H9 (cell line): ENCODE measurements around the gene BTBD18. TPM values are rescaled to one million over a fixed set of nuclear protein-coding genes. Genes with fewer than 3 reads are reported as not detected.

ENCODE experiments used
- DNase-seq: peaks from one replicate; pipeline ENCODE4 v3.0.0-alpha.2; 2017
- H2AFZ ChIP-seq: one replicate; pipeline ENCODE4 v1.6.1; 2013; ENCODE audit warnings: mild to moderate bottlenecking, low read length, control low read depth, moderate library complexity
- H2AK5ac ChIP-seq: 2 replicates; pipeline ENCODE4 v1.6.1; 2013; ENCODE audit warnings: low read length, control low read depth, mixed read lengths; ENCODE audit not compliant: insufficient read length
- H2BK120ac ChIP-seq: one replicate; pipeline ENCODE4 v1.6.1; 2013; ENCODE audit warnings: low read depth, mild to moderate bottlenecking, low read length, control low read depth, inconsistent platforms; ENCODE audit not compliant: poor library complexity, severe bottlenecking
- H2BK12ac ChIP-seq: 2 replicates; pipeline ENCODE4 v1.6.1; 2013; ENCODE audit warnings: low read length, control low read depth, mixed read lengths, low read depth; ENCODE audit not compliant: insufficient read length
- H2BK15ac ChIP-seq: 2 replicates; pipeline ENCODE4 v1.6.1; 2013; ENCODE audit warnings: low read depth, low read length, control low read depth
- H2BK20ac ChIP-seq: one replicate; pipeline ENCODE4 v1.6.1; 2013; ENCODE audit warnings: low read depth, mild to moderate bottlenecking, low read length, control low read depth, inconsistent platforms; ENCODE audit not compliant: poor library complexity, severe bottlenecking
- H2BK5ac ChIP-seq: 2 replicates; pipeline ENCODE4 v1.6.1; 2013; ENCODE audit warnings: low read length, control low read depth, mixed read lengths; ENCODE audit not compliant: insufficient read length
- H3K14ac ChIP-seq: 2 replicates; pipeline ENCODE4 v1.6.1; 2013; ENCODE audit warnings: low read length, control low read depth; ENCODE audit not compliant: insufficient read depth
- H3K18ac ChIP-seq: 2 replicates; pipeline ENCODE4 v1.6.1; 2013; ENCODE audit warnings: low read depth, mild to moderate bottlenecking, mixed read lengths, low read length, control low read depth; ENCODE audit not compliant: insufficient read length
- H3K23ac ChIP-seq: 2 replicates; pipeline ENCODE4 v1.6.1; 2013; ENCODE audit warnings: low read length, control low read depth, mixed read lengths, low read depth; ENCODE audit not compliant: insufficient read length
- H3K23me2 ChIP-seq: 2 replicates; pipeline ENCODE4 v1.6.1; 2013; ENCODE audit warnings: low read depth, mild to moderate bottlenecking, mixed read lengths, low read length, control low read depth; ENCODE audit not compliant: insufficient read length, poor library complexity, severe bottlenecking
- H3K27ac ChIP-seq: 2 replicates; pipeline ENCODE4 v1.5.1; 2013; ENCODE audit warnings: low read length, control low read depth, mixed read lengths, low read depth; ENCODE audit not compliant: insufficient read length
- H3K27me3 ChIP-seq: 2 replicates; pipeline ENCODE4 v1.6.1; 2013; ENCODE audit warnings: low read length, control low read depth, inconsistent platforms; ENCODE audit not compliant: insufficient read depth
- H3K4ac ChIP-seq: 2 replicates; pipeline ENCODE4 v1.6.1; 2013; ENCODE audit warnings: low read depth, mild to moderate bottlenecking, control low read depth, inconsistent platforms, low read length, moderate library complexity
- H3K4me1 ChIP-seq: 2 replicates; pipeline ENCODE4 v1.6.1; 2013; ENCODE audit warnings: low read length, control low read depth, inconsistent platforms; ENCODE audit not compliant: insufficient read depth
- H3K4me2 ChIP-seq: 2 replicates; pipeline ENCODE4 v1.6.1; 2013; ENCODE audit warnings: low read length, control low read depth, mixed read lengths; ENCODE audit not compliant: insufficient read length, insufficient read depth
- H3K56ac ChIP-seq: 2 replicates; pipeline ENCODE4 v1.6.1; 2013; ENCODE audit warnings: low read depth, mild to moderate bottlenecking, mixed read lengths, low read length, control low read depth; ENCODE audit not compliant: insufficient read length
- H3K79me1 ChIP-seq: 2 replicates; pipeline ENCODE4 v1.6.1; 2013; ENCODE audit warnings: low read depth, mild to moderate bottlenecking, moderate library complexity, low read length, control low read depth, inconsistent platforms; ENCODE audit not compliant: insufficient read depth, poor library complexity, severe bottlenecking
- H3K79me2 ChIP-seq: 2 replicates; pipeline ENCODE4 v1.6.1; 2013; ENCODE audit warnings: low read length, control low read depth, inconsistent platforms; ENCODE audit not compliant: insufficient read depth
- H3K9ac ChIP-seq: 2 replicates; pipeline ENCODE4 v1.6.1; 2013; ENCODE audit warnings: low read length, control low read depth, mixed read lengths; ENCODE audit not compliant: insufficient read length; ENCODE audit errors: extremely low read depth
- H3K9me3 ChIP-seq: one replicate; pipeline ENCODE4 v1.6.1; 2013; ENCODE audit warnings: low read depth, low read length, inconsistent platforms; ENCODE audit not compliant: control insufficient read depth
- H3T11ph ChIP-seq: one replicate; pipeline ENCODE4 v1.6.1; 2013; ENCODE audit warnings: mild to moderate bottlenecking, low read length, control low read depth, inconsistent platforms
- H4K20me1 ChIP-seq: one replicate; pipeline ENCODE4 v1.6.1; 2013; ENCODE audit not compliant: control insufficient read depth, insufficient read length, insufficient read depth
- H4K5ac ChIP-seq: 2 replicates; pipeline ENCODE4 v1.6.1; 2013; ENCODE audit warnings: low read depth, mild to moderate bottlenecking, mixed read lengths, low read length, control low read depth; ENCODE audit not compliant: insufficient read length
- H4K8ac ChIP-seq: replicated peaks from 2 replicates; pipeline ENCODE4 v1.6.1; 2013; ENCODE audit warnings: low read length, control low read depth, mixed read lengths, low read depth; ENCODE audit not compliant: insufficient read length
- H4K91ac ChIP-seq: 2 replicates; pipeline ENCODE4 v1.6.1; 2013; ENCODE audit warnings: low read depth, mild to moderate bottlenecking, moderate library complexity, mixed read lengths, low read length, control low read depth; ENCODE audit not compliant: insufficient read length
- H3K27ac Mint-ChIP-seq, 3 experiments: 2 replicates in 2 of 3; 3 replicates in 1 of 3; pipeline ENCODE4 v1.8.0; 2020 to 2021; ENCODE audit warnings: mixed read lengths in 3 of 3, mild to moderate bottlenecking in 1 of 3, moderate library complexity in 1 of 3
- H3K27me3 Mint-ChIP-seq: 2 replicates; pipeline ENCODE4 v1.8.0; 2021; ENCODE audit warnings: low read depth, mild to moderate bottlenecking, moderate library complexity, mixed read lengths
- H3K36me3 Mint-ChIP-seq, 3 experiments: 2 replicates in 2 of 3; 3 replicates in 1 of 3; pipeline ENCODE4 v1.8.0; 2020 to 2021; ENCODE audit warnings: low read depth in 3 of 3, mixed read lengths in 3 of 3; ENCODE audit not compliant: insufficient read depth in 1 of 3
- H3K4me1 Mint-ChIP-seq, 2 experiments: 2 replicates each; pipeline ENCODE4 v1.8.0; 2020; ENCODE audit warnings: mixed read lengths in 2 of 2
- H3K4me3 Mint-ChIP-seq, 2 experiments: 2 replicates in 1 of 2; 3 replicates in 1 of 2; pipeline ENCODE4 v1.8.0; 2020 to 2021; ENCODE audit warnings: mild to moderate bottlenecking in 2 of 2, mixed read lengths in 2 of 2, moderate library complexity in 1 of 2
- H3K9me3 Mint-ChIP-seq, 2 experiments: 2 replicates in 1 of 2; 3 replicates in 1 of 2; pipeline ENCODE4 v1.8.0; 2020; ENCODE audit warnings: mild to moderate bottlenecking in 2 of 2, mixed read lengths in 2 of 2, moderate library complexity in 1 of 2
- WGBS: extraction: QIAGEN DNeasy Blood & Tissue Kit; methylation state at CpG from one replicate; pipeline ENCODE4 v1.1.7; 2013; ENCODE audit warnings: missing lambda C conversion rate, low lambda C conversion rate, mixed read lengths; ENCODE audit not compliant: insufficient read length; ENCODE audit errors: extremely low coverage; 5-methylcytosine and 5-hydroxymethylcytosine counted together
- total RNA-seq: library from RNA; stranded (reverse); gene quantifications from 2 replicates; pipeline ENCODE4 v1.2.1, GENCODE V29; 2021
- TF ChIP-seq, protein P1 (sequence below): fragments of 200-600 bp; sonication (generic); conservative IDR thresholded peaks from 3 replicates; pipeline ENCODE4 v1.8.0; 2021; ENCODE audit warnings: antibody characterized with exemption, mild to moderate bottlenecking

Gene BTBD18
- total RNA-seq, 1 experiment from 2014 or later = not detected

- no peaks in the 10 kb centered on the region for H3K27me3 Mint-ChIP-seq
- H3K4ac ChIP-seq = no peak overlapping the region
- no peaks in the 10 kb centered on the region for H3K79me2 ChIP-seq
- H3K9ac ChIP-seq = no peak overlapping the region
- H3K27ac Mint-ChIP-seq = peak overlapping the region; percentile 15 to 91 (median 82); a peak in 5 of 7 replicates
- peaks cover 17% of the 10 kb centered on the region in 2 experiments; a peak in 3 of 4 replicates for H3K4me1 Mint-ChIP-seq
- WGBS = no CpG with 5 or more reads among the region's 1 CpG
- no peak overlapping the region for H3K4me3 Mint-ChIP-seq
- H3K27ac ChIP-seq = peak overlapping the region; percentile 34
- no peak for DNase-seq
- H3K18ac ChIP-seq = no peak overlapping the region
- no peak overlapping the region for H2AFZ ChIP-seq
- H2AK5ac ChIP-seq = no peak overlapping the region
- H3T11ph ChIP-seq = no peak overlapping the region
- no peaks in the 10 kb centered on the region for H3K23me2 ChIP-seq
- H3K4me1 ChIP-seq = no peaks in the 10 kb centered on the region
- peak overlapping the region; percentile 76 for H2BK12ac ChIP-seq
- H3K9me3 ChIP-seq = no peaks in the 10 kb centered on the region
- H2BK15ac ChIP-seq = no peak overlapping the region
- peaks cover 4% of the 10 kb centered on the region for H3K79me1 ChIP-seq
- no peak overlapping the region for H4K5ac ChIP-seq
- H3K27me3 ChIP-seq = no peaks in the 10 kb centered on the region
- no peak overlapping the region for H2BK120ac ChIP-seq
- H2BK20ac ChIP-seq = no peak overlapping the region
- no peaks in the 10 kb centered on the region for H3K9me3 Mint-ChIP-seq
- no peak overlapping the region for H4K91ac ChIP-seq
- no peak overlapping the region for H4K8ac ChIP-seq
- TF ChIP-seq, protein P1, sequence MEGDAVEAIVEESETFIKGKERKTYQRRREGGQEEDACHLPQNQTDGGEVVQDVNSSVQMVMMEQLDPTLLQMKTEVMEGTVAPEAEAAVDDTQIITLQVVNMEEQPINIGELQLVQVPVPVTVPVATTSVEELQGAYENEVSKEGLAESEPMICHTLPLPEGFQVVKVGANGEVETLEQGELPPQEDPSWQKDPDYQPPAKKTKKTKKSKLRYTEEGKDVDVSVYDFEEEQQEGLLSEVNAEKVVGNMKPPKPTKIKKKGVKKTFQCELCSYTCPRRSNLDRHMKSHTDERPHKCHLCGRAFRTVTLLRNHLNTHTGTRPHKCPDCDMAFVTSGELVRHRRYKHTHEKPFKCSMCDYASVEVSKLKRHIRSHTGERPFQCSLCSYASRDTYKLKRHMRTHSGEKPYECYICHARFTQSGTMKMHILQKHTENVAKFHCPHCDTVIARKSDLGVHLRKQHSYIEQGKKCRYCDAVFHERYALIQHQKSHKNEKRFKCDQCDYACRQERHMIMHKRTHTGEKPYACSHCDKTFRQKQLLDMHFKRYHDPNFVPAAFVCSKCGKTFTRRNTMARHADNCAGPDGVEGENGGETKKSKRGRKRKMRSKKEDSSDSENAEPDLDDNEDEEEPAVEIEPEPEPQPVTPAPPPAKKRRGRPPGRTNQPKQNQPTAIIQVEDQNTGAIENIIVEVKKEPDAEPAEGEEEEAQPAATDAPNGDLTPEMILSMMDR = no peak
- H3K14ac ChIP-seq = no peak overlapping the region
- no peak overlapping the region for H3K4me2 ChIP-seq
- H2BK5ac ChIP-seq = no peak overlapping the region
- H4K20me1 ChIP-seq = no peaks in the 10 kb centered on the region
- H3K36me3 Mint-ChIP-seq = peaks cover 43 to 70% (median 67%) of the 10 kb centered on the region in 3 experiments
- no peak overlapping the region for H3K23ac ChIP-seq
- H3K56ac ChIP-seq = no peak overlapping the region
Observed at GRCh38 chr11:57798905-57799559, 47.4 kb upstream of the BTBD18 start.
